ENCODE data around the gene RBMS2.

GRCh38 chr12:56581418-56582145, 60.0 kb downstream of the RBMS2 start:
- TF ChIP-seq CTCF (IDR thresholded peaks at IDR 0.05 in 4 of 5, conservative IDR thresholded peaks at IDR 0.05 in 1 of 5) (no peak), POLR2A (IDR thresholded peaks at IDR 0.05) (no peak)
